Activated naive CD4-positive, alpha-beta T cell treated with anti-CD3 and anti-CD28 coated beads, Interleukin-2, amount 10 ng/mL, durations not matched to agents 5 hours and 36 hours (primary cell): ENCODE measurements around the gene OR2V2. TPM values are rescaled to one million over a fixed set of nuclear protein-coding genes. Genes with fewer than 3 reads are reported as not detected.

Source experiments
- total RNA-seq, 2 experiments: library from RNA; stranded (reverse); gene quantifications; one replicate each; pipeline ENCODE4 v1.2.3, GENCODE V29; 2021

The OR2V2 gene, protein sequence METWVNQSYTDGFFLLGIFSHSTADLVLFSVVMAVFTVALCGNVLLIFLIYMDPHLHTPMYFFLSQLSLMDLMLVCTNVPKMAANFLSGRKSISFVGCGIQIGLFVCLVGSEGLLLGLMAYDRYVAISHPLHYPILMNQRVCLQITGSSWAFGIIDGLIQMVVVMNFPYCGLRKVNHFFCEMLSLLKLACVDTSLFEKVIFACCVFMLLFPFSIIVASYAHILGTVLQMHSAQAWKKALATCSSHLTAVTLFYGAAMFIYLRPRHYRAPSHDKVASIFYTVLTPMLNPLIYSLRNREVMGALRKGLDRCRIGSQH
- not detected for total RNA-seq

DNA sequence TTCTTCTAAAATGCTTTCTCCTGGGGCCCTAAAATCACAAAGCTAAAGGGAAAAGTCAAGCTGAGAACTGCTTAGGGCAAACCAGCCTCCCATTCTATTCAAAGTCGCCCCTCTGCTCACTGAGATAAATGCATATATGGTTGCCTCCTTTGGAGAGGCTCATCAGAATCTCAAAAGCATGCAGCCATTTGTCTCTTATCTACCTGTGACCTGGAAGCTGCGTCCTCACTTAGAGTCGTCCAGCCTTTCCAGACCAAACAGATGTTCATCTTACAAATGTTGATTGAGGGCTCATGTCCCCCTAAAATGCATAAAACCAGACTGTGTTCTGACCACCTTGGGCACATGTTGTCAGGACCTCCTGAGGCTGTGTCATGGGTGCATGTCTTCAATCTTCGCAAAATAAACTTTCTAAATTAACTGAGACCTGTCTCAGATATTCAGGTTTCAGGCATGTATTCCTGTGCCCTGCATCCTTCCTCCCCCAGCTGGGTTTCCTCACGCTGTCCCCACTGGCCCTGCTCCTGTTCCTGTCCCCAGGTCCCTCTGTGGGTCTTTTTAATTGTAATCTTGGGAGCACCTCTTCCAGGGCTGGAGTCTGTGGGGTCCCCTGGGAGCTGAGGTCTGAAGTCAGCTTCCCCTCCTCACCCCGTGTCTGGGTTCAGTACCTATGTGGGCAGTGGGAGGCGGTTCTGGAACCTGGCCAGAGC lies at the start of gene OR2V2:
Gene OR2V2 (plus strand): TSS at position 660 of the 710 bp plus-strand sequence. CDS start 7,357 bp downstream, outside the sequence.

GRCh38 chr5:181130832-181131496 lies 16.4 kb upstream of the OR2V2 start, which contains the start of gene OR2V1:
OR2V1 (minus strand) TSS chr5:181131169; CDS start chr5:181125304, 5,865 bp downstream.

DNA sequence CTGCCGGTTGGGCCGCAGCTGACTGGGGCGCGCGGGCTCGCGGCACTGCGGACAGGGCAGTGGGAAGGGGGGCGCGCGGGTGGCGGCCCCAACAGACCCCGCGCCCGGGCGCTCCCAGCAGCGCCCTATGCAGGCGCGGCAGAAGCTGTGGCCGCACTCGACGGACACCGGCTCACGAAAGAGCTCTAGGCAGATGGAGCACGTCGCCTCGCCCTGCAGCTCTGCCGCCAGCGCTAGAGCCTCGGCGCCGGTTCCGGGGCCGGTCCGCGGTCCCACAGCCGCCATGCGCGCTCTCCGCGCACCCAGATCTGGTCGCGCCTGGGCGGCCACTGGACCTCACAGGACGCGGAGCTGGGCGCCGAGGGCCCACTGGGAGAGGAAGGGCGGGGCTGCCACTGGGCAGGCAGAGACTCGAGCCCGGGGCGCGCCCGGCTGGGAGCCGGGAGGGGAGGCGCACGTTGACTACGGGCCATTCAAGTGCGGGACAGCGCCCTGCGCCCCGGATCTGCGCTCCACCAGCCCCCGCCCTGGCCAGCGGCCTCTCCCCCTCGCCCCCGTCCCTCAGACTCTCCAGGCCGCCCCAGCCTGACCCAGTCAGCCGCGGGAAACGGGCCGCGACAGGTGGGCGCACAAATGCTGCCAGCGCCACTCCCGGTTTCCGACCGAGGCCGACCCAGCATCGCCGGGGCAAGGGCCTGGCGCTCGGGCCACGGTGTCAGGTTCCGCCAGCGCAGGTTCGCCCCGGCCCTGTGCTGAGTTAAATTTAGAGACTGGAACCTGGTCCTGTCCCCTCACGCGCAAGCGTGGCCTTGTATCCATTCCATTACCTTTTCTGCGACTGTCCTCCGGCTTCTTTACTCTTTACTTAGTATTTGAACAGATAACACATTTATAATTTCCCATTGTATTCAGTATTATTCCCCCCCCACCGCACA lies 57.7 kb downstream of the OR2V2 start, which contains the start of gene TRIM7:
Gene TRIM7 (minus strand): TSS at position 371 of the 935 bp plus-strand sequence. CDS start 86 bp downstream, at position 285.

Other genes starting within 250 kb of the OR2V2 start
- not detected for gene BTNL8, start 248.4 kb upstream of the OR2V2 start, total RNA-seq
- gene BTNL3, start 158.7 kb upstream of the OR2V2 start, total RNA-seq: not detected
- not detected for gene BTNL9, start 107.3 kb upstream of the OR2V2 start, total RNA-seq
- gene OR2V1, start 16.4 kb upstream of the OR2V2 start, total RNA-seq: not detected
- under 1 TPM; 0.48 to 0.88 TPM for gene TRIM7, start 57.6 kb downstream of the OR2V2 start, total RNA-seq
- 10 to 100 TPM; 40.3 to 40.8 TPM for gene TRIM41, start 75.7 kb downstream of the OR2V2 start, total RNA-seq
- gene RACK1, start 96.3 kb downstream of the OR2V2 start, total RNA-seq: 1,000 to 10,000 TPM; 2,645 to 2,672 TPM
- 10 to 100 TPM; 33.5 to 34.2 TPM for gene TRIM52, start 113.6 kb downstream of the OR2V2 start, total RNA-seq
- not detected for gene OR4F3, start 219.7 kb downstream of the OR2V2 start, total RNA-seq